NCI-H510A (cell line): ENCODE results near the gene TNRC6C.
"Not testable (repeated sequence)": the region's sequence is repeated elsewhere in the genome, so short reads cannot be mapped to it uniquely, and the experiment has no call there.

Experiments
- DNase-seq: peaks from one replicate; lab custom pipeline; 2025; lab: John Stamatoyannopoulos, UW

TNRC6C gene

DNA sequence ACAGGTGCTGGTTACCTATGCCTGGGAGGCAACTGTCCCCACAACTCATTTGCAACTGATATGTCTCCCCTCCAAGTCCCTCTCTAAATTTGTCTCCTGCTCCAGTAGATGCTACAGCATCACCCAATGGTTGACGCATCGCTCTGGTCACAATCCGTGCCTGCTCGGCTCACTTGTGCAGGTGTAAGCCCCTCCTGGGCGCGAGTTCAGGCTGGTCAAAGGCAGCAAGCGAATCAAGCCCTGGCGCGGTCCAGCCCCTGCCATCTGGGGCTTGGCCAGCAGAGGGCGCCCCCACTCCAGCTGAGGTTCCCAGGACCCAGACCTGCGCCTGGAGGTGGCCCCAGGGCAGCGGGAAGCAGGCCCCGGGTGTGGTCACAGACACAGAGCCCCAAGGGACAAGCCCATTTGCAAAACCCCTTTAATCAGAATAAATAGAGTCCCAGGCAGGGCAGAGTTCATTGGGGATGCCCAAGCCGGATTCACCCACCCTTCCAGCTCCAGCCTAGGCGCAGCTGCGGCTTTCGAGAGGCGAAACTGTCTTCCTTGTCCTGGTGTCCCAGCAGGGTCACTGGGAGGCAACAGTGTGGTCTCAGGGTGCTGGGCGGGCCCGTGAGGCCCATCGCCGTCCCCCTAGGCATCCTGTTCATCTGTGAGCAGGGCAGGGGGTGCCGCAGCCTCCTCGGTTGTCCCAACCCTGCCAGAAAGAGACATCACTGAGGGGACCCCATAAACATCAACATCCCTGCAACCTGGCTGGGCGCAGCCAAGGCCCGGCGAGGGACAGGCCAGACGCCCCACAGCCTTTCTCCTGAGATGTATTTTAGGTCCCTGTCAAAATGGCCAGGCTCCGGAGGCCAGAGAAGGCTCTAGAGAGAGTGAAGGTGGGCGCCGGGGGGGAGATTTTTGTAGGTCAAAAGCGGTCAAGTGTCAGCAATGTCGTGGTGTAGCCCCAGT is 154.3 kb downstream of the TNRC6C start:
- DNase-seq = no peak

DNA sequence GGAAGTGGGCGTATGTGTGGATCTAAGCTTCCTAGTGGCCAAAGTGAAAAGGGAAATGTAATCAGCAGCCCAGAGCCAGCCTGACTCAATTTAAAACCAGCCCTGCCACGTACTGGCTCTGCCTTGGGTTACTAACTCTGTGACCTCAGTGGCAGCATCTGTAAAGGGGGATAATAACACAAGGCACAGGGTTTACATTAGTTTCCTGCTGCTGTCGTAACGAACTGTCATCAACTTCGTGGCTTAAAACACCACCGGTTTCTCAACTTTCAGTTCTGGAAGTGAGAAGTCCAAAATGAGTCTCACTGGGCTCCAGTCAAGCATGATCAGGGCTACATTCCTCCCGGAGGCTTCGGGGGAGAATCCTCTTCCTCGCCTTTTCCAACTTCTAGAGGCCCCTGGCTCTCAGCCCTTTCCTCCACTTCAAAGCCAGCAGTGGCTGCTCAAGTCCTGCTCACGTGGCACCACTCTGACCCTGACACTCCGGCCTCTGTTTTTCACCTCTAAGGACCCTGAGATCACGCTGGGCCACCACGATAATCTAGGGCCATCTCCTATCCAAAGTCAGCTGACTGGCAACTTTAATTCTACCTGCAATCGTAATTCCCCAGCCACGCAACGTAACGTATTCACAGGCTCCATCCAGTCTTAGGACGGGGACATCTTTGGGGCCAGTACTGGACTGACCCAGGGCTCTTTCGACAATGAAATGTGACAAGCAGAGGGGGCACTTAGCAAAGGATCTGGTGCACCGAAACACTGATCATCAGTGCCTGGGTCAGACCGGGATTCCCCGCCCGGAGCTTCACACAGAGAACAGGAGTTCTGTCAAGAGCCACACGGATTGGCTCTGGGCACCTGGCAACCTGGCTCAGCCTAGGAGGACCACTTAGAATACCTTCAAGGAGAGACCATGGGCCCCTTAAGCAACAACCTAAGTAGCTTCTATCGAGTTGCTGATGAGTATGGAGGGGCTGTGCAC is 155.6 kb downstream of the TNRC6C start:
- DNase-seq = no peak

DNA sequence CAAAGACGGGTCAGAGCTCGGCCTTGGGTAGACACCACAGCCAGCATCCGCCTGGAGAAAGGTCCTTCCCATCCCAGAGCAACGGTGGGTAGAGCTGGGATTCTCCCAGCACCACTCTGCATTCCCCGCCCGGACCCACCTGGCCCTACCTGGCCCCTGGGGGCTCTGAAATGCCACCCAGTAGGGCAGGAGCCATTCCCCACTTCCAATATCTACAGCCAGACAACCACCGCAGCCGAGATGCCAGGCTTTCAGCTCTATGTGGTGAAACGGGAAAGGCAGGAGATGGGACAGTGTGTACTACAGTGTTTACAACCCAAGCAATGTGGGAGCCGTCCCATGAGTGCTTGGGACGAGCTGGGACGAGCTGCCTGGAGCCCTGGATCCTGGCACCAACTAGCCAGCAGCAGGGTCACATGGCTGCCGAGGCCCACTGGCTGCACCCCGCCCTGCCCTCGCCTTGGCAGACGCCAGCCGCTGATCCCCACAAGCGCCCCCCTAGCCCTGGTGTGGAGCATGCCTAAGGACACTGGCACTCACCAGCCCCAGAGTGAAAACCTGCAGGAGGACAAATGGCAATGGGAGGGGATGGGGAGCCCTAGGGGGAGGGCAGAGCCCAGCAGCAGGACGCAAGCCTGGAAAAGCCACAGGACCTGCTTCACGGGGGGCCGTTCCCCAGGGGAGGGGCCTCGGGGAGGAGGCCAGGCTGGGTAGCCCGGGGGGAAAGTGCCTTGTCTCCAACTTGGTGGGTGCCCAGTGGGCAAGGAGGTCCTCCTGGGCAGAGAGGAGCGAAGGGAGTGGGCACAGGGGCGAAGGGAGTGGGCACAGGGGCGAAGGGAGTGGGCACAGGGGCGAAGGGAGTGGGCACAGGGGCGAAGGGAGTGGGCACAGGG is 156.6 kb downstream of the TNRC6C start:
- DNase-seq = no peak

DNA sequence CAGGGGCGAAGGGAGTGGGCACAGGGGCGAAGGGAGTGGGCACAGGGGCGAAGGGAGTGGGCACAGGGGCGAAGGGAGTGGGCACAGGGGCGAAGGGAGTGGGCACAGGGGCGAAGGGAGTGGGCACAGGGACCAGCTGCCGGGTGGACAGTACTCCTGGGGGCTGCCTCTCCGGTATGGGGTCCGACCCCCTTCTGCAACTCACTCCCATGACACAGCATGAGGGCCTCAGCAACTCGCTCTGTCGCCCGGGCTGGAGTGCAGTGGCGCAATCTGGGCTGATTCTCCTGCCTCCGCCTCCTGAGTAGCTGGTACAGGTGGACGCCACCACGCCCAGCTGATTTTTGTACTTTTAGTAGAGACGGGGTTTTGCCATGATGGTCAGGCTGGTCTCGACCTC is 157.3 kb downstream of the TNRC6C start:
- DNase-seq = not testable (repeated sequence)

DNA sequence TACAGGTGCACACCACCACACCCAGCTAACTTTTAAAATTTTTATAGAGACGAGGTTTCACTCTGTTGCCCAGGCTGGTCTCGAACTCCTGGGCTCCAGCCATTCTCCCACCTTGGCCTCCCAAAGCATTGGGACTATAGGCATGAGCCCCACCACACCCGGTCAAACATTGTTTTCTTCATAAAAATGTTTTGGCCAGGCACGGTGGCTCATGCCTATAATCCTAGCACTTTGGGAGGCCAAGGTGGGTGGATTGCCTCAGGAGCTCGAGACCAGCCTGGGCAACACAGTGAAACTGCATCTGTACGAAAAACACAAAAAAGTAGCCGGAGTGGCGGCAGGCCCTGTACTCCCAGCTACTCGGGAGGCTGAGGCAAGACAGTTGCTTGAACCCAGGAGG is 157.9 kb downstream of the TNRC6C start:
- DNase-seq = no peak

DNA sequence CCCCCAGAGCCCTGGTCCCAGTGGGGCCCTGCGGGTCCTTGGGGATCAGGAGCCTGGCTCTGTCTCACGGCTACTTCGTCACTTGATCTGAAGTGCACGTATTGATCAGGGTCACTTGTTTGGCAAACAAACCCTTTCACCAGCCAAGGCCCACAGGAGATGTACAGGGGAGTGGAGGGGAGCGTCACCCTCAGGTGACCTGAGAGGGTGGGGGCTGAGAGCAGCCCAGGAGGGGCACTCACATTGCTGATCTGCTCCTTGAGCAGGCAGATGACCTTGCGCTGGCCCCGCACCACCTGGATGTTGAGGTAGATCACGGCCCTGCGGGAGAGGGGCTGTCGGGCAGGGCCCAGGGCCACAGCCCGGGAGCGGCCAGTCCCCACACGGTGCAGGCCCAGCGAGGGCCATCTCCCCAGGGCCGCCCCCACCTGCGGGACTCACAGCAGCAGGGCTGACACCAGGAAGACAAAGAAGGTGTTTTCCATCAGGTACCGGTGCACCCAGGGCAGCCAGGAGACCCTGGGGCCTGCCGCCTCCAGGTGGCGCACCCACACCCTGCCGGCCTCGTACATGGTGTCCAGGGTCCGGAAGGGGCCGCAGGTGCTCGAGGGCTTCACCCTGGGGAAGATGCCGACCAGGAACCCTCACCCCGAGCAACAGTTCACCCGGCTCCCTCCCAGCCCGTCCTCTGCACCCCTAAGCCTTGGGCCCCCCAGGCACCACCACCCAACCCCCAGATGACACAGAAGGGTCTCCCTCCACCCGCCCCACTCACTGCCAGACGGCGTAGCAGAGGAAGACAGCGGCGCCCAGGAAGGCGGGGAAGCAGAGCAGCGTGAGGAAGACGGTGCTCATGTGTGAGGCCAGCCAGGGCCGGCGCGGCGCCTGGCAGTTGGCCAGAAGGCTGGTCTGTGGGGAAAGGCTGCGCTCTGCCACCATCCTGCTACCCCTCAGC is 158.8 kb downstream of the TNRC6C start:
- DNase-seq = peak; percentile 58

DNA sequence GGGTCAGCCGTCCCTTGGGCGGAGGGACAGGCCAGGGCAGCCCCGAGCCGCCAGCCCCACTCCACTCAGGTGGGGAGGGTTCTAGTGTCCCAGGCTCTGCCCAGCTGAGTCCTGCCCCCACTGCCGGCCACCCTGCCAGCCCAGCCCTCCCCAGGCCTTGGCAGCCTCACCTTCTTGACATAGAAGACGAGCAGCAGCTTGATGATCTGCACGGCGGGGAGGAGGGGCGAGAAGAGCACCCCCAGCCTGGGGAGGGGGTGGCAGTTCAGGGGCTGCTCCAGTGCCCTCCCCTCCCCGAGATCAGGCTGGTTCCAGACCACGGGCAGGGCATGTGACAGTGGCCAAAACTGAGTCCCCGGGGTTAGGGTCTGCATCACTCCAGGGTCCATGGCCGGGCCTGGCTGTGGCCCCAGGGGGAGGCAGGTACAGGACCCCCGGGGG is 160.3 kb downstream of the TNRC6C start:
- DNase-seq = no peak

DNA sequence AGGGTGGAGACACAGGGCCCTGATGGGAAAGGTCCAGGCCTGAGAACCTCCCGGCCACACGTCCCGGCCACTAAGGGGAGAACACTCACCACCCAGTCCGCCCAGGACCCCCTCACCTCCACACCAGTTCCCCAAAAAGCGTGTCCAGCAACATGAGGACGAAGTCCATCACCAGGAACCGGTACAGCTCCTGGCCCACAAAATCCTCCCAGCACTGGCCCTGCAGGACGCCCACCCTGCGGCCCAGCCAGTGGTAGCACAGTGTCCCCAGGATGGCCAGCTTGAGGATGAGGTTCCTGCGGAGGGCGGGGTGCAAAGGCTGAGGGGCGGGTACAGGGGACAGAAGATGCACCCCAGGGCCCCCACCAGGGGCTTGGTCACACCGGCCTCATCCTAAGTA is 162.0 kb downstream of the TNRC6C start:
- no peak for DNase-seq

DNA sequence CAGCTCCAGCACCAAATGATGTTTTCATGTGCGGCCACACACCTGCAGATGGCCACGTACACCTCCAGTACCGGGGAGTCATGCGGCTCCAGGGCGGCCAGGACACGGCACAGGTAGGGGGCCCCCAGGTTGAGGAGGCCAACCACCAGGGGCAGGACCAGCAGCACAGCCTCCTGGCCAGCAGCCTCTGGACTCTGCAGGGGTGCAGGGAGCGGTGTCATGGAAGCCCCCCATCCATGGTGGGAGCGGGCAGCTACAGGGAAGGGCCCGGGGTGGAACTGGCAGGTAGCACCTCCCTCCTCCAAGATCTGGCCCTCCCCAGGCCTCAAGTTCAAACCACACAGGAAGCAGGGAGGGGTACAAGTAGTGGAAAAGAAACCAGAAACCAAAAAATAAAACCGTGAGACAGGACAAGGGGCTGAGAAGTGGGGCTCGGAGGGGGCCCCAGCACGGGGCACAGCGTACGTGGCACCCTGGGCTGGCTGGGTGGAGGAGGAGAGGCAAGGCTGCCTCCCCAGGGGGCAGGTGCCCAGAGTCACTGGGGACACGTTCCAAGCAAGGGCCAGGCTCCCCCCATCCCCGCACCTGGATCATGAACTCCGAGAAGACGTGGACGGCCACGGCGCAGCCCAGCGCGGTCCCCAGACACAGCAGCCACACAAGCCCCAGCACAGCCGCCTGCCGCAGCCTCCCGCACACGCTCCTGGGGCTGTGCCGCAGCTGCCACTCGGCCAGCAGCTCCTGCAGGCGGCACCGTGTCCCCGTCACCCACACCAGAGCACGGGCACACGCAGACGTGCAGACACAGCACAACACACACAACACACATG is 162.7 kb downstream of the TNRC6C start:
- DNase-seq = no peak

DNA sequence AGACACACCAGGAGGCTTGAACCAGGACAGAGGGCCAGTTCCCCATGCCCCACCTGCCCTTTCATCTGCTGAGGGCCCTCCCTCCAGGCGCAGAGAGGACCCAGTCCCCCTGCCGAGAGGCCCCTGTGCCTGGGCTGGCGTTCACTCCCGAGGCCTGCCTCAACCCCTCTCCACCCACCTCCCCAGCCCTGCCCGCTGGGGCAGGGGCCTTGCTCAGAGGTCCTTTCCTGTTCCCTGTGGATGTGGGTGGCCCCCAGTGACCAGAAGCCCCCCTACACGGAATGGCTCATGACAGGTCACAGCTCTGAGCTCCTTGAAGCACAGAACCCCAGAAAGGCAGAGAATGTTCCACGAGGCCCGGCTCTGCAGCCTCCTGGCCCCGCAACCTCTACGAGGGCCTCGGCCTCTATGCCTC is 163.3 kb downstream of the TNRC6C start:
- no peak for DNase-seq

DNA sequence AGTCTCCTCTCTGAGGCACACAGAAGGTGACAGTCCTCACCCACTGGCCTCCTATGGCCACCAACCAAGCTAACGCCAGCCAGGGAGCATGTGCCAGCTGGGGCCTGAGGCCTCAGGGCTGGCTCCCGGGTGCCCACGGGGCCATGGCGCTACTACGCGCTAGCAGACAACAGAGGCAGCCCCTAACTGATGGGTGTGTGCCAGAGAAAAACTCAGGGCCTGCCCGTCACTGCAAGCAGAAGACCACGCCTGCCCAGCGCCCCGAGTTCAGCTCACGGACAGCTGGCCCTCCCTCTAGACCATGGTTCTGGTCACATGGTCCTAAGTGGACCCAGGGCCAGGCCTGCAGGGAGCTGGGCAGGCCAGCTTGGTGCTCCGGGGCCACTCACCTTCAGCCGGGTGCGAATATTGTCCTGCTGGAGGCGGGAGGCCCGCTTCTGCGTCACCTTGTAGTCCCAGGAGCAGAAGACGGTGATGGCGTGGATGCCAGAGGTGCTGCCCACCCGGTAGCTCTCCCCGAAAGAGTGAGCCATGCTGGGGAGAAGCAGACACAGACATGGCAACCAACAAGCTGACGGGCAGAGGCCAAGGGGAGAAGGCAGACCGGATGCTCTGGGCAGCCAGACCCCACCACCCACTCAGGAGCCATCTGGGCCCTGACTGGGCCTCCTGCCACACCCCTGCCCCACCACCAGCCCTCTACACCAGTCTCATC is 163.9 kb downstream of the TNRC6C start:
- DNase-seq = no peak

DNA sequence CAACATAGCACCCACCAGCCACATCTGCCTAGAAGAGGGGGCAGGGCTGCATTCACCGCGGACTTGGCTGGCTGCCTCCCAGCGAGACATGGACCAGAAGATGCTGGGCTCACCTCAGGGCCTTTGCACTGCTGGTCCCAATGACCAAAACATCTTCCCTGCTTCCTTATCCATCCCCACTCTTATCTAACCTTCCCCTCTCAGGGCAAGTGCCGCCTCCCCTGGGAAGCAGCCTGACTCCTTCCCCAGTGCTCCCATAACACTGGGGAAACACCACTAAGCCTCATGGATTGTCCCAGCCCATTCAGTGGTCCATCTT is 164.4 kb downstream of the TNRC6C start:
- DNase-seq = no peak

DNA sequence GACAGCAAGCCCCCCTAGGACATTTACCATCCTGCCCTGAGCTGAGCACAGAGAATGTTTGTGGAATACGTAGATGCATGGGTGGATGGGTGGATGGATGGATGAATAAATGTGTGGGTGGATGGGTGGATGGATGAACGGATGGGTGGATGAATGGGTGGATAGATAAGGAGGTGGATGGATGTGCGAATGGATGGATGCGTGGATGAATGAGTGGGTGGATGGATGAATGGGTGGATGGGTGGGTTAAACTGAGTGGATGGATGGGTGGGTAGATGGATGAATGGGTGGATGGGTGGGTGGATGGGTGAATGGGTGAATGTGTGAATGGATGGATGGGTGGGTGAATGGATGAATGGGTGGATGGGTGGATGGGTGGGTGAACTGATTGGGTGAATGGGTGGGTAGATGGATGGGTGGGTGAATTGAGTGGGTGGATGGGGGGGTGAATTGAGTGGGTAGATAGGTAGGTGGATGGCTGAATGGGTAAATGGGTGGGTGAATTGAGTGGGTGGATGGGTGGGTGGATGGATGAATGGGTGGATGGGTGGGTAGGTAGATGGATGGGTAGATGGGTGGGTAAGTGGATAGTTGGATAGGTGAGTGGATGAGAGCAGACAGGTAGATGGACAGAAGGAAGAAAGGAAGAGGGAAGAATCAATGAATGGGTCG is 164.9 kb downstream of the TNRC6C start:
- DNase-seq = no peak

DNA sequence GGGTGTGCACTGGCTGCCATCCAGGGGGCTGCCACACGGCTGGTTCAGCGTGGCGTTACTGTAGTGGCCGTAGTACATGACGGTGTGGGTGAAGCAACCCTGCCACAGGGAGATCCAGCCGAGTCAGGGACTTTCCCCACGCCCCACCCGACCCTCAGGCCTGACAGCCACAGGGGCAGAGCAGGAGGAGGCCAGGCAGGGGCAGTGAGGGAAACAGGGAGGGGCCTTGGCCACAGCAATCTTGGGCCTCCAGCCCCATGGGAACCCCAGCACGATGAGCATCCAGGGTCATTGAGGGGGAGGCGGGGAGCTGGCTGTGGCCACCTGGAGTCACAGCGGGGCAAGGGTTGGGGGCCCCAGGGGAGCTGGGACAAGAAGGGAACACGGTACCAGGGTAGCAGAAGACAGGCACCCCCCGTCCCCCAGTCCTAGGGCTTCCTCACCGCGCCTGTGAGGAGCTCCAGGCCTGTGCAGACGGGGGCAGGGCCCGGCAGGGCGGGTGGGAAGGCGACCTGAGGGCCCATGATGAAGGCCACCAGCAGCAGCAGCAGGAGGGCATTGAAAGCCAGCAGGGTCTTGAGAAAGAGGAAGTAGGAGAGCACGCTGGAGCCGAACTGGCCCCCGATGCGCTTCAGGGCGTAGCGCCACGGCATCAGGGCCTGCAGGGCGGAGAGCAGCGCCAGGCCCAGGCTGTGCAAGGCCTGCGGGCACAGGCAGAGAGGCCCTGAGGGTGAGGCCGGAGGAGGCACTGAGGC is 165.8 kb downstream of the TNRC6C start:
- no peak for DNase-seq

DNA sequence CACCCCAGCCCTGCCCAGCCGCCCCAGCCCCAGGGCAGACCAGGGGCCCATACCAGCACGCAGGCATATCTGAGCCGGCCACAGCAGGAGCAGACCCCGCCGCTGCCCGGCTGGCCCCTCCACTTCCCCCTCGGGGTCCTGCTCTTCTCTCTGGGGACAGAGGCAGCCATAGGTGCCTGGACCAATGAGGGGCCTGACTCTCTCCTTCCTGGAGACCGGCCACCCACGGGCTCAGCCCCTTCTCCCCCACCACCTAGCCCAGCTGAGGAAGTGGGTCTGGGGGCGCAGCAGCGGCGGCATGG is 166.3 kb downstream of the TNRC6C start:
- DNase-seq = no peak

DNA sequence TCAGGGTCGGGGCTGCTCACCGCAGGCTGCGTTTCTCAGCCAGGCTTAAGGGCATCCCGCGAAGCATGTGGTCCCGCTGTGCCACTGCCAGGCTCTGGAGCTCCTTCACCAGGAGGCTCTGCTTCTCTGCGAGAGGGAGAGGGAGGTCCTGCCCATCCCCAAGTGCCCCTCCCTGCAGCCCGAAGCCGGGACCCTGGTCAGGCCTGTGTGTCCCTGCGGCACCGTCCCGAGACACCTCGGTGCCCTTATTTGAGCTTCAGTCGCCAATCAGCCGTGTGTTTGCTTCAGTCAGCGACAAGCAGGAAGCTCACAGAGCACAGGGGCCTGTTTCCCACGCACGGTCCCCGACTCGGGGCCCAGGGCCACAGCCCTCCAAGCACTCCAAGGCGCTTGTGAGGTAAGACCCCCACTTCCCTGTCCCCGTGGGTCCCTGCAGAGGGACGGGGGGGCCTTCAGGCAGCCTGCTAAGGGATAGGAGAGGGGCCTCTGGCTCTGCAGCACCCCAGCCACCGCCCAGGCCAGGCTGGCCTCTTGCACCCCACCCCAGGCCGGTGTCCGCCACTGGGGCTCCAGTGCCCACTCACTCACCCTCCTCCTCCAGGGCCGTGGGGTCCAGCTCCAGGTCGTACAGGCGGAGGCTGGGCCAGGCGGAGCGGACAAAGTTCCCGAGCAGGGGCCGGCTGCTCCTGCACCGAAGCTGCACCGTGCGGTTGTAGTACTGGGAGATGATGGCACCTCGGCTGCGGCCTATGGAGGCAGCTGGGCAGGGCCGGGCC is 166.8 kb downstream of the TNRC6C start:
- no peak for DNase-seq
